ENCODE results near the gene FHOD3. TPM values are rescaled to one million over a fixed set of nuclear protein-coding genes. Genes with fewer than 3 reads are reported as not detected.
"Not testable (repeated sequence)": the region's sequence is repeated elsewhere in the genome, so short reads cannot be mapped to it uniquely, and the experiment has no call there.

The FHOD3 gene
- polyA plus RNA-seq, 4 donors: 0.22 to 8.1 (median 1.9) TPM

GRCh38 chr18:36463516-36463915 is 166.0 kb downstream of the FHOD3 start:
- FAIRE-seq; H3K27me3 ChIP-seq (ENCODE audit: control insufficient read depth in 3 of 3, insufficient read depth in 3 of 3, low read length in 3 of 3); H3K27ac ChIP-seq (ENCODE audit: low read depth in 1 of 3, low read length in 2 of 3); H3K9me3 ChIP-seq (ENCODE audit: control insufficient read depth in 2 of 2, insufficient read depth in 1 of 2, low read depth in 1 of 2, low read length in 1 of 2); DNase-seq; H3K4me1 ChIP-seq (ENCODE audit: control insufficient read depth in 3 of 3, insufficient read depth in 2 of 3, low read depth in 1 of 3, low read length in 2 of 3); H3K36me3 ChIP-seq (ENCODE audit: control insufficient read depth in 3 of 3, insufficient read depth in 2 of 3, low read depth in 1 of 3, low read length in 3 of 3); H3K4me3 ChIP-seq (ENCODE audit: low read depth in 1 of 3, low read length in 3 of 3): not testable (repeated sequence)
- WGBS, 3 donors: 82 to 88% (median 87%) methylated on average over 5 of the region's 5 CpGs

DNA sequence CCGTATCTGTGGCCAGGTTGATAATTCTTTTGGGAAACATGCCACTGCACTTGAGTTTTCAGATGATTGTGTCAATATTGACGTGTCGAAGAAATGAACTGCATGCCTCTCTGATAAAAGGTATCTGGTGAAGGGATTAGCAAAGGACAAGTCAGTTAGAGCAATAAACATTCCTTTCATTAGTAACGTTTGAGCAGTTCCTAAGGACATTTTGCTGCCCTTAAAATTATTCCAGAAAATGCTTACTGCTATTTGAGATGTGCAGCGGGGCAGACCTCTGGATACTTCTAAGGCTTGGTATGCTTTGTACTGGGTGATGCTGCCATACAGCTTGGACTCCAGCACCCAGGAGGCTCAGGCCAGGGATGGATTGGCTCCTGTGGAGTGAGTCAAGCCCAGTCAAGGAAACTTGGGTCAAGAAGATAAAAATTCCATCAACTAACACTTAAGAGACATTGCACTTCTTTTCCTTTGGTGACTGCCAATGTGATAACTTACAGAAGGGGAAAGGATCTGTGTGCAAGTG is 166.7 kb downstream of the FHOD3 start:
- H3K4me3 ChIP-seq (ENCODE audit: low read depth in 1 of 3, low read length in 3 of 3): no peak overlapping the region
- H3K9me3 ChIP-seq (ENCODE audit: control insufficient read depth in 2 of 2, insufficient read depth in 1 of 2, low read depth in 1 of 2, low read length in 1 of 2): no peaks in the 10 kb centered on the region
- DNase-seq (peak; percentile 21 to 26), FAIRE-seq (no peak)
- no peaks in the 10 kb centered on the region for H3K36me3 ChIP-seq (ENCODE audit: control insufficient read depth in 3 of 3, insufficient read depth in 2 of 3, low read depth in 1 of 3, low read length in 3 of 3)
- 27 to 53% (median 38%) methylated on average over 5 of the region's 5 CpGs for WGBS, 3 donors
- no peak overlapping the region for H3K27ac ChIP-seq (ENCODE audit: low read depth in 1 of 3, low read length in 2 of 3)
- H3K27me3 ChIP-seq (ENCODE audit: control insufficient read depth in 3 of 3, insufficient read depth in 3 of 3, low read length in 3 of 3): peaks cover 0 to 4% (median 0%) of the 10 kb centered on the region in 3 donors
- H3K4me1 ChIP-seq (ENCODE audit: control insufficient read depth in 3 of 3, insufficient read depth in 2 of 3, low read depth in 1 of 3, low read length in 2 of 3): no peaks in the 10 kb centered on the region

DNA sequence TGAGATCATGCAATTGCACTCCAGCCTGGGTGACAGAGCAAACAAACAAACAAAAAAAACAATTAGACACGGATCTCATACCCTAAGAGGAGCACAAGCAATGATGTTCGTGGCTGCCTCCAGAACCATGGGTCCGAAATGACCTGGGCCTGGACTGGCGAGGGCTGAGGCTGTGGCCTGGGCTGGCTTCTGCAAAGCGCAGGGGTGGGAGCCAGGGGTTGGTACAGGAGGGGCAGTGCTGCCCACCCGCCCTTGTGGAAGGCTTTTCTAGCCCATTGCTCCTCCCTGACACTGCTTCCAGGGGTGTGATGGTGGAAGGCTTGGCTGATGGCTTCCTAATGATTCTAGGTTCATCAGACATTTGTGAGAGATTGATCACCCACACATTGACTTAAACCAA is 167.8 kb downstream of the FHOD3 start:
- Histone ChIP-seq H3K4me1 (ENCODE audit: control insufficient read depth in 3 of 3, insufficient read depth in 2 of 3, low read depth in 1 of 3, low read length in 2 of 3) (no peaks in the 10 kb centered on the region), H3K36me3 (ENCODE audit: control insufficient read depth in 3 of 3, insufficient read depth in 2 of 3, low read depth in 1 of 3, low read length in 3 of 3) (no peaks in the 10 kb centered on the region), H3K27me3 (ENCODE audit: control insufficient read depth in 3 of 3, insufficient read depth in 3 of 3, low read length in 3 of 3) (peaks cover 0 to 4% (median 0%) of the 10 kb centered on the region in 3 donors), H3K27ac (ENCODE audit: low read depth in 1 of 3, low read length in 2 of 3) (no peak overlapping the region), H3K9me3 (ENCODE audit: control insufficient read depth in 2 of 2, insufficient read depth in 1 of 2, low read depth in 1 of 2, low read length in 1 of 2) (no peaks in the 10 kb centered on the region), H3K4me3 (ENCODE audit: low read depth in 1 of 3, low read length in 3 of 3) (no peak overlapping the region)
- DNase-seq: no peak
- no peak for FAIRE-seq
- WGBS, 3 donors: 81 to 92% (median 87%) methylated on average over 6 of the region's 6 CpGs

GRCh38 chr18:36465970-36466369 is 168.5 kb downstream of the FHOD3 start:
- Histone ChIP-seq H3K4me1 (ENCODE audit: control insufficient read depth in 3 of 3, insufficient read depth in 2 of 3, low read depth in 1 of 3, low read length in 2 of 3) (no peaks in the 10 kb centered on the region), H3K4me3 (ENCODE audit: low read depth in 1 of 3, low read length in 3 of 3) (no peak overlapping the region), H3K27me3 (ENCODE audit: control insufficient read depth in 3 of 3, insufficient read depth in 3 of 3, low read length in 3 of 3) (peaks cover 0 to 5% (median 0%) of the 10 kb centered on the region in 3 donors), H3K36me3 (ENCODE audit: control insufficient read depth in 3 of 3, insufficient read depth in 2 of 3, low read depth in 1 of 3, low read length in 3 of 3) (no peaks in the 10 kb centered on the region), H3K9me3 (ENCODE audit: control insufficient read depth in 2 of 2, insufficient read depth in 1 of 2, low read depth in 1 of 2, low read length in 1 of 2) (no peaks in the 10 kb centered on the region), H3K27ac (ENCODE audit: low read depth in 1 of 3, low read length in 2 of 3) (no peak overlapping the region)
- no peak for FAIRE-seq
- no peak for DNase-seq
- WGBS, 3 donors: 85 to 91% (median 87%) methylated on average over 3 of the region's 3 CpGs

DNA sequence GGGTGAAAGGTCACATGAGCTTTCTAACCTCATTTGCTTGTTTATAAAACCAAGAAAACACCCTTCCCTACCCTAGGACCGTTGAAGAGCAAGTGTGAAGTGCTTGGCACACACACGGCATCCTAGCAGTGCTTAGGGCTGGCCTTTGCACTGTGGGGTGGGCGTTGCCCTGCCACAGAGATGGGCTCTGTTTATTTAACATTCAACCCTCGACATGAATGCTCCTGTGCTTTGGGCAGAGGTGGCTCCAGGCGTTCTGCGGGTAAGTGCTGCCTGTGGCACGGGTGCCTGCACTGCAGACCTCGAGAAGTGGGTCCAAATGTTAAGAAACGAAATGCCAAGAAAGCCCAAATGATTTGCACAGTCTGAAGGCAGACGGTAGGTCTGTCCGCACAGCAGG is 170.1 kb downstream of the FHOD3 start:
- no peak overlapping the region for H3K4me3 ChIP-seq (ENCODE audit: low read depth in 1 of 3, low read length in 3 of 3)
- peak in 1 of 2 donors; percentile 23 for DNase-seq
- no peak for FAIRE-seq
- H3K4me1 ChIP-seq (ENCODE audit: control insufficient read depth in 3 of 3, insufficient read depth in 2 of 3, low read depth in 1 of 3, low read length in 2 of 3): no peaks in the 10 kb centered on the region
- no peak overlapping the region for H3K27ac ChIP-seq (ENCODE audit: low read depth in 1 of 3, low read length in 2 of 3)
- no peaks in the 10 kb centered on the region for H3K36me3 ChIP-seq (ENCODE audit: control insufficient read depth in 3 of 3, insufficient read depth in 2 of 3, low read depth in 1 of 3, low read length in 3 of 3)
- no peaks in the 10 kb centered on the region for H3K9me3 ChIP-seq (ENCODE audit: control insufficient read depth in 2 of 2, insufficient read depth in 1 of 2, low read depth in 1 of 2, low read length in 1 of 2)
- H3K27me3 ChIP-seq (ENCODE audit: control insufficient read depth in 3 of 3, insufficient read depth in 3 of 3, low read length in 3 of 3): peaks cover 0 to 5% (median 0%) of the 10 kb centered on the region in 3 donors
- 29 to 69% (median 47%) methylated on average over 11 of the region's 11 CpGs for WGBS, 3 donors

GRCh38 chr18:36468161-36468560 is 170.6 kb downstream of the FHOD3 start:
- H3K9me3 ChIP-seq (ENCODE audit: control insufficient read depth in 2 of 2, insufficient read depth in 1 of 2, low read depth in 1 of 2, low read length in 1 of 2): no peaks in the 10 kb centered on the region
- H3K4me1 ChIP-seq (ENCODE audit: control insufficient read depth in 3 of 3, insufficient read depth in 2 of 3, low read depth in 1 of 3, low read length in 2 of 3): no peaks in the 10 kb centered on the region
- H3K36me3 ChIP-seq (ENCODE audit: control insufficient read depth in 3 of 3, insufficient read depth in 2 of 3, low read depth in 1 of 3, low read length in 3 of 3): no peaks in the 10 kb centered on the region
- no peak overlapping the region for H3K27ac ChIP-seq (ENCODE audit: low read depth in 1 of 3, low read length in 2 of 3)
- WGBS, 3 donors: 24 to 65% (median 31%) methylated on average over 9 of the region's 9 CpGs
- FAIRE-seq: no peak
- no peak overlapping the region for H3K4me3 ChIP-seq (ENCODE audit: low read depth in 1 of 3, low read length in 3 of 3)
- peaks cover 0 to 5% (median 0%) of the 10 kb centered on the region in 3 donors for H3K27me3 ChIP-seq (ENCODE audit: control insufficient read depth in 3 of 3, insufficient read depth in 3 of 3, low read length in 3 of 3)
- DNase-seq: no peak

- no peak for FAIRE-seq
- H3K36me3 ChIP-seq (ENCODE audit: control insufficient read depth in 3 of 3, insufficient read depth in 2 of 3, low read depth in 1 of 3, low read length in 3 of 3): no peaks in the 10 kb centered on the region
- DNase-seq: no peak
- no peaks in the 10 kb centered on the region for H3K4me1 ChIP-seq (ENCODE audit: control insufficient read depth in 3 of 3, insufficient read depth in 2 of 3, low read depth in 1 of 3, low read length in 2 of 3)
- H3K27me3 ChIP-seq (ENCODE audit: control insufficient read depth in 3 of 3, insufficient read depth in 3 of 3, low read length in 3 of 3): peaks cover 0 to 5% (median 0%) of the 10 kb centered on the region in 3 donors
- 76 to 83% (median 78%) methylated on average over 8 of the region's 8 CpGs for WGBS, 3 donors
- no peak overlapping the region for H3K27ac ChIP-seq (ENCODE audit: low read depth in 1 of 3, low read length in 2 of 3)
- H3K4me3 ChIP-seq (ENCODE audit: low read depth in 1 of 3, low read length in 3 of 3): no peak overlapping the region
- no peaks in the 10 kb centered on the region for H3K9me3 ChIP-seq (ENCODE audit: control insufficient read depth in 2 of 2, insufficient read depth in 1 of 2, low read depth in 1 of 2, low read length in 1 of 2)
These were observed 171.9 kb downstream of the FHOD3 start for GRCh38 chr18:36469461-36469860.

GRCh38 chr18:36470896-36471295 is 173.4 kb downstream of the FHOD3 start:
- Histone ChIP-seq H3K9me3 (ENCODE audit: control insufficient read depth in 2 of 2, insufficient read depth in 1 of 2, low read depth in 1 of 2, low read length in 1 of 2) (no peaks in the 10 kb centered on the region), H3K27me3 (ENCODE audit: control insufficient read depth in 3 of 3, insufficient read depth in 3 of 3, low read length in 3 of 3) (peaks cover 0 to 5% (median 0%) of the 10 kb centered on the region in 3 donors), H3K4me3 (ENCODE audit: low read depth in 1 of 3, low read length in 3 of 3) (no peak overlapping the region), H3K4me1 (ENCODE audit: control insufficient read depth in 3 of 3, insufficient read depth in 2 of 3, low read depth in 1 of 3, low read length in 2 of 3) (no peaks in the 10 kb centered on the region), H3K27ac (ENCODE audit: low read depth in 1 of 3, low read length in 2 of 3) (no peak overlapping the region), H3K36me3 (ENCODE audit: control insufficient read depth in 3 of 3, insufficient read depth in 2 of 3, low read depth in 1 of 3, low read length in 3 of 3) (no peaks in the 10 kb centered on the region)
- no peak for FAIRE-seq
- DNase-seq: no peak
- WGBS, 3 donors: 82 to 91% (median 86%) methylated on average over 7 of the region's 7 CpGs

GRCh38 chr18:36471393-36471792 is 173.9 kb downstream of the FHOD3 start:
- Histone ChIP-seq H3K4me3 (ENCODE audit: low read depth in 1 of 3, low read length in 3 of 3) (no peak overlapping the region), H3K27me3 (ENCODE audit: control insufficient read depth in 3 of 3, insufficient read depth in 3 of 3, low read length in 3 of 3) (peaks cover 0 to 5% (median 0%) of the 10 kb centered on the region in 3 donors), H3K9me3 (ENCODE audit: control insufficient read depth in 2 of 2, insufficient read depth in 1 of 2, low read depth in 1 of 2, low read length in 1 of 2) (no peaks in the 10 kb centered on the region), H3K36me3 (ENCODE audit: control insufficient read depth in 3 of 3, insufficient read depth in 2 of 3, low read depth in 1 of 3, low read length in 3 of 3) (no peaks in the 10 kb centered on the region), H3K27ac (ENCODE audit: low read depth in 1 of 3, low read length in 2 of 3) (no peak overlapping the region), H3K4me1 (ENCODE audit: control insufficient read depth in 3 of 3, insufficient read depth in 2 of 3, low read depth in 1 of 3, low read length in 2 of 3) (no peaks in the 10 kb centered on the region)
- WGBS, 3 donors: 77 to 81% (median 77%) methylated on average over 5 of the region's 5 CpGs
- no peak for FAIRE-seq
- no peak for DNase-seq

Data from small intestine (tissue), 7 donors.